ENCODE results near the gene NEAT1. TPM values are rescaled to one million over a fixed set of nuclear protein-coding genes. Genes with fewer than 3 reads are reported as not detected.
A peak's percentile ranks its signal among the peaks of the same experiment; 100 is the strongest.

The NEAT1 gene
- total and polyA plus RNA-seq, 9 of the 15 experiments (the other 6 are each of a cell fraction or from before 2014, with no cell fraction given), result 20.1 to 389 (median 62.8) TPM

- TF ChIP-seq E2F4 (CRISPR knock-in tag; IDR thresholded peaks at IDR 0.05; ENCODE audit: low read depth) (peak; percentile 67; the same call in 1 of the 2 replicates), BRD9 (IDR thresholded peaks at IDR 0.05; ENCODE audit: low read depth, partially characterized antibody) (peak; percentile 50), FOS (IDR thresholded peaks at IDR 0.05; ENCODE audit: extremely low read depth, insufficient read length) (no peak), KDM4B (IDR thresholded peaks at IDR 0.05; ENCODE audit: borderline replicate concordance in 2 of 2, low read depth in 1 of 2) (peak in 1 of 2 experiments; percentile 67; a peak in 2 of 4 replicates), MITF (IDR thresholded peaks at IDR 0.05) (peak; percentile 93), SIN3A (IDR thresholded peaks at IDR 0.05; ENCODE audit: borderline replicate concordance in 2 of 2, control insufficient read depth in 1 of 2, low read depth in 2 of 2, low read length in 2 of 2) (peak; percentile 74 to 92; a peak in 3 of 4 replicates), DMBX1 (CRISPR knock-in tag; IDR thresholded peaks at IDR 0.05; ENCODE audit: borderline replicate concordance) (no peak; the same call in 1 of the 2 replicates), TAF9B (IDR thresholded peaks at IDR 0.05; ENCODE audit: partially characterized antibody) (no peak), ZFP30 (CRISPR knock-in tag; IDR thresholded peaks at IDR 0.05; ENCODE audit: borderline replicate concordance) (peak; percentile 99; the same call in 1 of the 2 replicates), ZFP1 (CRISPR knock-in tag; IDR thresholded peaks at IDR 0.05) (peak; percentile 99), SMAD3 (CRISPR knock-in tag; conservative IDR thresholded peaks at IDR 0.05) (peak; percentile 100), TCFL5 (CRISPR knock-in tag; conservative IDR thresholded peaks at IDR 0.05) (peak; percentile 95), FOXJ2 (tag; IDR thresholded peaks at IDR 0.05) (no peak; the same call in 1 of the 2 replicates), ZNF764 (CRISPR knock-in tag; IDR thresholded peaks at IDR 0.05; ENCODE audit: low read depth) (peak; percentile 95), NCOA1 (IDR thresholded peaks at IDR 0.05; ENCODE audit: low read depth) (peak; percentile 77), PRDM10 (IDR thresholded peaks at IDR 0.05; ENCODE audit: partially characterized antibody) (peak; percentile 72), ZBTB8A (IDR thresholded peaks at IDR 0.05; ENCODE audit: partially characterized antibody) (no peak), ZNF445 (CRISPR knock-in tag; IDR thresholded peaks at IDR 0.05; ENCODE audit: low read depth) (peak; percentile 99), BHLHE40 (IDR thresholded peaks at IDR 0.05; ENCODE audit: low read length) (peak; percentile 84)
These were observed at the start of gene NEAT1 (continued) for GRCh38 chr11:65422633-65423515.

All from K562 (cell line).